GM18951 (cell line): ENCODE measurements around the gene ICA1L.
"Not testable (repeated sequence)": the region's sequence is repeated elsewhere in the genome, so short reads cannot be mapped to it uniquely, and the experiment has no call there.

ENCODE experiments used
- POLR2A ChIP-seq: IDR thresholded peaks from 4 replicates; pipeline ENCODE4 v1.6.1; 2011; ENCODE audit warnings: mild to moderate bottlenecking; ENCODE audit not compliant: insufficient read length, insufficient read depth; ENCODE audit errors: extremely low read depth
- in situ Hi-C: fragments of 300-500 bp; cut with MboI; formaldehyde crosslinking; loops from one replicate; pipeline ENCODE4 v1.12.0; 2022; ENCODE audit warnings: low sequenced_read_pairs, mixed read lengths, inconsistent platforms; ENCODE audit not compliant: unreplicated experiment

Gene ICA1L

GRCh38 chr2:202822411-202822810 is 49.2 kb downstream of the ICA1L start:
- no peak for TF ChIP-seq POLR2A
- in situ Hi-C loops: no loop called here

- TF ChIP-seq POLR2A: no peak
- in situ Hi-C loops: no loop called here
These were observed 50.1 kb downstream of the ICA1L start for GRCh38 chr2:202821206-202822160.

- in situ Hi-C loops: no loop called here
- TF ChIP-seq POLR2A: no peak
These were observed 53.2 kb downstream of the ICA1L start for GRCh38 chr2:202818321-202818720.

DNA sequence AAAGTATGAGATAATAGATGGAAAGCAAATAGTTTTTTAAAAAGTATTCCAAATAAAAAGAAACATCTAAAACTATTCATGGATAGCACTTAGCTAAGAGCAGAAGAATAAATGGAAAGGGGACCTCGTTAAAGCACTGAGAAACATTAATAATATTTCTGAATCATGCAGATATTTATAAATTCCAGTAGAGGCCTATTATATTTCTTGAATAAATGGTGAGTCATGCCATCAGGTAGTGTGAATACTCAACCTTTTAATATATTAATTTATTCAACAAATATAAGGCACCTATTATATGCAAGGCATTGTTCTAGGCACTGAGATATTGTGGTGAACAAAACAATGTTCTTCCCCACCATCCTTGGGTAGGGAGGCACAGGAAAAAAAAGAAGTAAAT is 53.8 kb downstream of the ICA1L start:
- TF ChIP-seq POLR2A: no peak
- in situ Hi-C loops: no loop called here

GRCh38 chr2:202815548-202816360 is 55.8 kb downstream of the ICA1L start:
- in situ Hi-C loops: no loop called here

GRCh38 chr2:202814226-202814625 is 57.3 kb downstream of the ICA1L start:
- no peak for TF ChIP-seq POLR2A
- in situ Hi-C loops: no loop called here

More at GRCh38 chr2:202815548-202816360, 55.8 kb downstream of the ICA1L start:
- TF ChIP-seq POLR2A: no peak

- TF ChIP-seq POLR2A: no peak
- in situ Hi-C loops: no loop called here
These were observed 58.2 kb downstream of the ICA1L start for GRCh38 chr2:202813387-202813786.

GRCh38 chr2:202808754-202809153 is 62.8 kb downstream of the ICA1L start:
- no peak for TF ChIP-seq POLR2A
- in situ Hi-C loops: no loop called here

DNA sequence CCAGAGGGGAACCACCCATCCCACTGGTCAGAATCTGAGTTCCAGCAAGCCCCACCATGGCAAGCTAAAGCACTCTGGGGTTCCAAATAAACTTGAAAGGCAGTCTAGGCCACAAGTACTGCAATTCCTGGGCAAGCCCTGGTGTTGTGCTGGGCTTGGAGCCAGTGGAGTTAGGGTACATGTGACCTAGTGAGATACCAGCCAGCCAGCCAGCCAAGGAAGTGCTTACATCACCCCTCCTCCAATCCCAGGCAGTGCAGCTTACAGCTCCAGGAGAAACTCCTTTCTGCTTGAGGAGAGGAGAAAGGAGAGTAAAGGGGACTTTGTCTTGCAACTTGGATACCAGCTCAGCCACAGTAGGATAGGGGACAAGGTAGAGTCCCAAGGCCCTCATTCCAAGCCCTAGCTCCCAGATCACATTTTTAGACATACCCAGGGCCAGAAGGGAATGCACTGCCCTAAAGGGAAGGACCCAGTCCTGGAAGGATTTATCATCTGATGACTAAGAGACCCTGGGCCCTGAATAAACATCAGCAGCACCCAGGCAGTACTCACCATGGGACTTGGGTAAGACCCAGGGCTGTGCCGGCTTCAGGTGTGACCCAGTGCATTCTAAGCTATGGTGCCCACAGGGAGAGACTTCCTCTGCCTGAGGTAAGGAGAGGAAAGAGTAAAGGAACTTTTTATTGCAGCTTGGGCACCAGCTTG is 64.0 kb downstream of the ICA1L start:
- in situ Hi-C loops: not testable (repeated sequence)

GRCh38 chr2:202805911-202806310 is 65.7 kb downstream of the ICA1L start:
- in situ Hi-C loops: not testable (repeated sequence)

DNA sequence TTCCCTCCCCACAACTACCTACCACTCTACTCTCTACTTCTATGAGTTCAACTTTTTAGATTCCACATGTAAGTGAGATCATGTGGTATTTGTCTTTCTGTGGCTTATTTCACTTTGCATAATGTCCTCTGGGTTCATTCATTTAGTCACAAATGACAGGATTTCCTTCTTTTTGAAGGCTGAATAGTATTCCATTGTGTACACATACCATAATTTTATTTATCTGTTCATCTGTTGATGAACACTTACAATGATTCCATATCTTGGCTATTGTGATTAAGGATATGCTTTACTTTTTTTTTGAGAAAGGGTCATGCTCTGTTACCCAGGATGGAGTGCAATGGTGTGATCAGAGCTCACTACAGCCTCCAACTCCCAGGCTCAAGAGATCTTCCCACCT is 73.6 kb downstream of the ICA1L start:
- in situ Hi-C loops: no loop called here
- TF ChIP-seq POLR2A: no peak

DNA sequence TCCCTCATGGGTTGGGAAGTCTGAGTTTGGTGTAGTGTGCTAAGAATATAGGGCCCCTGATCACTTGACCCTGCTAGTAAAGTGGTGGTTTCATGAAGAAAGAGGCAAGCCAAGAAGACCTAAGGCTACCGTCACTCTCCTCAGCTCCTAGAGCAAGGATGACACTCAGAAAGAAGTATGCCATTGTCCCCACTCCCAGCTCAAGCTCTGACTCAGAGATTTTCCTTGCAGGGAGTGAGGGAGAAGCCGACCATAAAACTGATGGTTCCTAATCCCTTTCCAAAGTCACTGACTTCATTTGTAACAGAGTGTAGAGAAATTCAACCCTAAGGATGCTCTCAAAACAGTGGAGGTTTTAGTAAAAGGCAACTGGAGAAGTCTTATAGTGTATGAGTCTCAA is 80.9 kb downstream of the ICA1L start:
- in situ Hi-C loops: no loop called here
- TF ChIP-seq POLR2A: no peak

DNA sequence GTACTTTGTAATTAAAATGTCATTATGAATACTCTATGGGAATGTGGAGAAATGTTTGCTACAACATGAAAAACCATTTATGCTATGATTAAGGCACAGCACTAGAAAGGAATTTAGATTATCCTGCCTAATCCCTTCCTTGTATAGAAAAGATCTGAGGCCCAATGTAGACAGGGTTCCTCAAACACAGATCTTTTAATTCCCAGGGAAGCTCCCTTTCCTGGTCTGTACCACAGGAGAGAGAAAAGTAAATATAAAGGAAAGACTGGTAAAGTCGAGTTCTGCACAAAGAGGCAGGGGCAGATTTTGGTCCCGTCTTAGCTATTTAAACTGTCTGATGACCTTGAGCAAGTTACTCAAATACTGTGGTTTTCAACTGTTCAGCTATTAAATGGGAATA is 84.7 kb downstream of the ICA1L start:
- no peak for TF ChIP-seq POLR2A
- in situ Hi-C loops: no loop called here
